Karpas-422 (cell line): ENCODE data around the gene FGFBP2. TPM values are rescaled to one million over a fixed set of nuclear protein-coding genes. Genes with fewer than 3 reads are reported as not detected.

Experiments
- DNase-seq: peaks from one replicate; pipeline ENCODE4 v3.0.0-alpha.2; 2015
- H2AFZ ChIP-seq: fragments of 200-600 bp; sonication (generic); 2 replicates; pipeline ENCODE4 v1.6.1; 2014; ENCODE audit warnings: antibody characterized with exemption, low read length, mixed read lengths
- H3K27ac ChIP-seq: fragments of 200-600 bp; sonication (generic); 2 replicates; pipeline ENCODE4 v1.5.1; 2014; ENCODE audit warnings: mild to moderate bottlenecking, low read length, moderate library complexity
- H3K27me3 ChIP-seq: fragments of 200-600 bp; sonication (generic); 2 replicates; pipeline ENCODE4 v1.6.1; 2014; ENCODE audit warnings: low read length, mixed read lengths
- H3K36me3 ChIP-seq: fragments of 200-600 bp; sonication (generic); 2 replicates; pipeline ENCODE4 v1.6.1; 2014; ENCODE audit warnings: low read length, mixed read lengths; ENCODE audit not compliant: insufficient read depth
- H3K4me1 ChIP-seq: fragments of 200-600 bp; sonication (generic); 2 replicates; pipeline ENCODE4 v1.6.1; 2014; ENCODE audit warnings: mild to moderate bottlenecking, low read length, mixed read lengths
- H3K4me2 ChIP-seq: fragments of 200-600 bp; sonication (generic); 2 replicates; pipeline ENCODE4 v1.6.1; 2014; ENCODE audit warnings: low read length, low read depth, mild to moderate bottlenecking; ENCODE audit not compliant: poor library complexity, severe bottlenecking
- H3K4me3 ChIP-seq: fragments of 200-600 bp; sonication (generic); 2 replicates; pipeline ENCODE4 v1.5.1; 2014; ENCODE audit warnings: mild to moderate bottlenecking, antibody characterized with exemption, low read length, mixed read lengths
- H3K79me2 ChIP-seq: fragments of 200-600 bp; sonication (generic); 2 replicates; pipeline ENCODE4 v1.6.1; 2014; ENCODE audit warnings: mild to moderate bottlenecking, low read length, mixed read lengths
- H3K9ac ChIP-seq: fragments of 200-600 bp; sonication (generic); 2 replicates; pipeline ENCODE4 v1.6.0; 2014; ENCODE audit warnings: low read length
- H3K9me2 ChIP-seq: fragments of 200-600 bp; sonication (generic), shearing (Covaris generic); replicated peaks from 2 replicates; pipeline ENCODE4 v1.6.0; 2014; ENCODE audit warnings: mild to moderate bottlenecking, low read length, moderate library complexity; ENCODE audit not compliant: insufficient read depth
- H3K9me3 ChIP-seq: fragments of 300-700, 200-600 bp; sonication (generic); 2 replicates; pipeline ENCODE4 v1.6.1; 2014; ENCODE audit warnings: low read length, mixed read lengths
- H4K20me1 ChIP-seq: fragments of 200-600 bp; sonication (generic); 2 replicates; pipeline ENCODE4 v1.6.1; 2014; ENCODE audit warnings: mild to moderate bottlenecking, antibody characterized with exemption, low read length, low read depth; ENCODE audit not compliant: insufficient read depth
- total RNA-seq: library from RNA; depleted of rRNA; stranded (reverse); fragments of >200 nt; shearing (Covaris generic); gene quantifications from 2 replicates; pipeline ENCODE4 v1.2.3, GENCODE V29; 2014; ENCODE audit warnings: low replicate concordance

FGFBP2 gene
- total RNA-seq, 1 experiment from 2014 or later, result not detected

DNA sequence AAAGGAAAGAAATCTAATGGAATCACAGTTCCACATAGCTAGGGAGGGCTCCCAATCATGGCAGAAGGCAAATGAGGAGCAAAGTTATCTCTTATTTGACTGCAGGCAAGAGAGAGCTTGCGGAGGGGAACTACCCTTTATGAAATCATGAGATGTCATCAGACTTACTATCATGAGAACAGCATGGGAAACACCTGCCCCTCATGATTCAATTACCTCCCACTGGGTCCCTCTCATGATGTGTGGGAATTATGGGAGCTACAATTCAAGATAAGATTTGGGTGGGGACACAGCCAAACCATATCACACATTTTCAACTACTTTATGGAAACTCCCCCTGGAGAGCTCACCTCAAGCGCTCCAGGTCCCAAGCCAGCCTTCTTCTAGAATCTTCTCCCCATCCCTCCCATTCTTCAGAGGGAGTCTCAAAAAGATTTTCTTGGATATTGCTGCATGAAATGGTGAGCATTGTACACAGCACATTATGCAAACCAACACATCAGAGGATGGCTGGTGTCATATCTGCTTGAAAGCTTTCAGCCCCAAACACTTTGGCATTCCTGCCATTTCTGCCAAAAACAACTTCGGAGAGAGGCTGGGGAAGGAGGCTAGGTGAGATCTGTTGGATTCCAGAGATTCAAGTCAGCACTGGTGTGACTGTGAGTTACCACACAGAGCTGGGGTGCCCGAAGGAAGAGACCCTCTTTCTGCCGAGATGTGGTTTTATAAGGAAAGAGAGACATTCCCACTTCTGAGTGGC lies 31.3 kb downstream of the FGFBP2 start:
- no peaks in the 10 kb centered on the region for H3K79me2 ChIP-seq

DNA sequence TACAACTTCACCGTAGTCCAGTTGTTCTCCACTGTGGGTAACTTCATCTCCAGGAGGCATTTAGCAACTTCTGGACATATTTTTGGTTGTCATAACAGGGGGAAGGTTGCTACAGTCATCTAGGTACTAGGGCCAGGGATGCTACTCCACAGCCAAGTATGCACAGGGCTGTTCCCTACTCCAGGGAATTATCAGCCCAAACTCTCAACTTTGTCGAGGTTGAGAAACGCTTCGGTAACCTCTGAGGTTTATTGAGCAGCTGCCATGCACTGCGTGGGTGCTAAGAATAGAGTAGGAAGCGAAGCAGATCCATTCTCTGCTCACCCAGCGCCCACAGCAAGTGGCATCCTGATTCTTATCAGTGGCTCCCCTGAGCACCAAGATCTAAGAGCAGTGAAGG lies 32.7 kb downstream of the FGFBP2 start:
- Histone ChIP-seq H2AFZ (peak overlapping the region; percentile 45), H3K9me3 (no peaks in the 10 kb centered on the region), H3K4me2 (peak overlapping the region; percentile 36), H3K9me2 (no peaks in the 10 kb centered on the region), H3K79me2 (no peaks in the 10 kb centered on the region), H4K20me1 (no peaks in the 10 kb centered on the region), H3K27me3 (no peaks in the 10 kb centered on the region), H3K9ac (no peak overlapping the region), H3K4me3 (no peak overlapping the region), H3K36me3 (no peaks in the 10 kb centered on the region), H3K4me1 (peaks cover 16% of the 10 kb centered on the region), H3K27ac (no peak overlapping the region)
- no peak for DNase-seq

More for the DNA sequence above, 31.3 kb downstream of the FGFBP2 start:
- Histone ChIP-seq H3K4me3 (no peak overlapping the region), H3K9ac (no peak overlapping the region), H3K27ac (no peak overlapping the region), H3K27me3 (no peaks in the 10 kb centered on the region), H3K36me3 (no peaks in the 10 kb centered on the region), H3K4me2 (no peak overlapping the region), H3K4me1 (peaks cover 16% of the 10 kb centered on the region), H3K9me2 (no peaks in the 10 kb centered on the region), H3K9me3 (no peaks in the 10 kb centered on the region), H4K20me1 (no peaks in the 10 kb centered on the region), H2AFZ (no peak overlapping the region)
- DNase-seq, result no peak

DNA sequence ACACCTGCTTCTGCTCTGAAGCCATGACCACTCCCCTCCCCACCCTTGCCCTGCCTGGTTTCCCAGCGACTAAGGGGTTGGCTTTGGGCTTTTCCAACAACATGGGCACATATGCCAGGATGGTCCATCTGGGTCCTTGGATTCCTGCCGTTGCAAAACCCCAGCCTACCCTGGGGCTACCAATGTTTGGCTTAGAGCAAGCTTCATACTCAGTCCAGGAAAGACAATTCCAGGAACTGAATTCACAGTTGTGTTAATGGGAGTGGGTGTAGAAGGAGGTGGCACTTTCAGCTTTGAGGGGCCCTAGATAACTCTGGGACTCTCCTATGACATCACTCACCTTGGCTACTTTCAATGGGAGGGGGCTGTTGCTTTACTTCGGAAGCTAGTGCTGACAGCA lies 33.4 kb downstream of the FGFBP2 start:
- H3K4me1 ChIP-seq, result peaks cover 16% of the 10 kb centered on the region
- no peak overlapping the region for H3K4me3 ChIP-seq
- H3K27ac ChIP-seq, result no peak overlapping the region
- H3K9me3 ChIP-seq, result no peaks in the 10 kb centered on the region
- no peak overlapping the region for H2AFZ ChIP-seq
- H4K20me1 ChIP-seq, result no peaks in the 10 kb centered on the region
- H3K36me3 ChIP-seq, result no peaks in the 10 kb centered on the region
- no peaks in the 10 kb centered on the region for H3K27me3 ChIP-seq
- H3K9me2 ChIP-seq, result no peaks in the 10 kb centered on the region
- H3K9ac ChIP-seq, result no peak overlapping the region
- no peak for DNase-seq
- no peak overlapping the region for H3K4me2 ChIP-seq
- no peaks in the 10 kb centered on the region for H3K79me2 ChIP-seq

DNA sequence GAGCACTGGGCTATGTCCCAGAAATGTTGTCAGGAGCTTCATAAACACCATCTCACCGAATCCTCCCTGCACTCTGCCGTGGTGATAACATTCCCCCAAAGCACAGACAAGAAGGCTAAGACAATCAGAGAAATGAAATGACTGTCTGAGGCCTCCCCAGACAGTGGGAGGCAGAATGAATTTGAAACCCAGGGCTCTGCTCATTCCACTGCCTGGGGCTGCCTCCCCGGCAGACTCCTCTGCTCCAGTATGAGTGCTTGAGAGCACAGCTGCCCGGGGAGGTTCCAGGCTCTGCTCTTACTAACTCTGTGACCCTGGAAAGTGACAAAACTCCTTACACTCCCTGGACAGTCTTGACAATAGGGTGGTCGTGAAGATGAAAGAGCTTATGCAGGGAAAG lies 34.1 kb downstream of the FGFBP2 start:
- Histone ChIP-seq H3K4me1 (peaks cover 16% of the 10 kb centered on the region), H3K9me3 (no peaks in the 10 kb centered on the region), H3K9ac (no peak overlapping the region), H2AFZ (no peak overlapping the region), H3K27ac (no peak overlapping the region), H3K9me2 (no peaks in the 10 kb centered on the region), H3K27me3 (no peaks in the 10 kb centered on the region), H3K79me2 (no peaks in the 10 kb centered on the region), H3K4me2 (no peak overlapping the region), H3K4me3 (no peak overlapping the region), H4K20me1 (no peaks in the 10 kb centered on the region), H3K36me3 (no peaks in the 10 kb centered on the region)
- DNase-seq, result no peak

DNA sequence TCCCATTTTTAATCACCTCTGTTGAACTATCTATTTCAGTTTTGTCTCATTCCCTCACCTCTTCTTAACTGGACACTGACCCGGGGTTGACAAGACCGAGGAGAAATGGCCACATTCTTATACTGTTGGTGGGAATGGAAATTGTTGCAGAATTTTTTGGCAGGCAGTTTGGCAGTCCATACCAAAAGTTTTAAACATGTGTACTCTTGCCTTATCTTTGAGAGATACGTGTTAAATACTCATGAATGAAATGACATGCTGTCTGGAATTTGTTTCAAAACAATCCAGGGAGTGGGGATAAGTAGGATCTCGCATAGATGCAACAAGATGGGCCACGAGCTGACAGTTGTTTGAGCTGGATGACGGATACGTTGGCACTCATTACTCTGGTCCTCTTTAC lies 36.5 kb downstream of the FGFBP2 start:
- Histone ChIP-seq H3K4me2 (no peak overlapping the region), H3K9me2 (no peaks in the 10 kb centered on the region), H3K4me1 (peaks cover 14% of the 10 kb centered on the region), H3K9ac (no peak overlapping the region), H4K20me1 (no peaks in the 10 kb centered on the region), H3K27me3 (no peaks in the 10 kb centered on the region), H2AFZ (no peak overlapping the region), H3K9me3 (no peaks in the 10 kb centered on the region), H3K79me2 (no peaks in the 10 kb centered on the region), H3K27ac (no peak overlapping the region), H3K4me3 (no peak overlapping the region), H3K36me3 (no peaks in the 10 kb centered on the region)
- no peak for DNase-seq

DNA sequence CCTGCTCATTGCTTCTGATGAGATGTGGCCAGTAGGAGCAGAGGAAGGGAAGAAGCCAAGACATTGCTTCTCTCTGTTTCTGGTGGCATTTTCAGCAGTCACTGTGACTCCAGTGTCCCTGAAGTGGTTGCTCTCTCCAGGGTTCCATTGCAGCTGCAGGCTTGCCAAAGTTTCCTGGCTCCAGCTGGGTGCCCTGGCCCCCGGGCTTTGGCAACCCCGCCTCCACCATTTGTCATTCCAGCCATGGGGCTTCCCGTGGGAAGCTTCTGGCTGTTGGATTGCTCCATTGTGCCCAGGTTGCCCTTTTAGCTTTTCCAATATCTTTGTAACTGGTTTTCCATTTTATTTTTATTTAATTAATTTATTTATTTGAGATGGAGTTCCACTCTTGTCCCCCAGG lies 37.1 kb downstream of the FGFBP2 start:
- H3K79me2 ChIP-seq, result no peaks in the 10 kb centered on the region
- no peaks in the 10 kb centered on the region for H4K20me1 ChIP-seq
- no peaks in the 10 kb centered on the region for H3K9me2 ChIP-seq
- no peaks in the 10 kb centered on the region for H3K27me3 ChIP-seq
- no peaks in the 10 kb centered on the region for H3K36me3 ChIP-seq
- no peak overlapping the region for H3K4me2 ChIP-seq
- no peak overlapping the region for H3K9ac ChIP-seq
- no peak overlapping the region for H3K27ac ChIP-seq
- H2AFZ ChIP-seq, result no peak overlapping the region
- H3K4me1 ChIP-seq, result peaks cover 13% of the 10 kb centered on the region
- no peak for DNase-seq
- H3K4me3 ChIP-seq, result no peak overlapping the region
- no peaks in the 10 kb centered on the region for H3K9me3 ChIP-seq

DNA sequence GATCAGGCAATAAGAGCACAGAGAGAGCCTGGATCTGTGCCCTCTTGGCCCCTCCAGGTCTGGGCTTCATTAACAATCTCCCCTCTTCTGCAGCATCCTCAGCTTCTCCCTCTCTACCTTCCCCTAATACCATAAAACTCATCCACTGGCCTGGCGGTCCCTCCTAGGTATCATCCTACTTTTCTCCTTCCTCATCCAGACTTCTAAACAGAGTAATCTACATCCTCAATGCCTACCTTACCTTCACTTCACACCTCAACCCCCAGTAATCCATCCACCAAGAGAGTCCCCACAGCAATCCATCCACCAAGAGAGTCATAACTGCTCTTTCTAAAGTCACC lies 41.4 kb downstream of the FGFBP2 start:
- no peaks in the 10 kb centered on the region for H3K9me3 ChIP-seq
- no peaks in the 10 kb centered on the region for H4K20me1 ChIP-seq
- H3K36me3 ChIP-seq, result no peaks in the 10 kb centered on the region
- H3K27ac ChIP-seq, result no peak overlapping the region
- no peak overlapping the region for H3K9ac ChIP-seq
- H2AFZ ChIP-seq, result no peak overlapping the region
- DNase-seq, result no peak
- no peak overlapping the region for H3K4me3 ChIP-seq
- no peaks in the 10 kb centered on the region for H3K27me3 ChIP-seq
- no peaks in the 10 kb centered on the region for H3K79me2 ChIP-seq
- H3K9me2 ChIP-seq, result no peaks in the 10 kb centered on the region
- H3K4me1 ChIP-seq, result no peaks in the 10 kb centered on the region
- H3K4me2 ChIP-seq, result no peak overlapping the region

DNA sequence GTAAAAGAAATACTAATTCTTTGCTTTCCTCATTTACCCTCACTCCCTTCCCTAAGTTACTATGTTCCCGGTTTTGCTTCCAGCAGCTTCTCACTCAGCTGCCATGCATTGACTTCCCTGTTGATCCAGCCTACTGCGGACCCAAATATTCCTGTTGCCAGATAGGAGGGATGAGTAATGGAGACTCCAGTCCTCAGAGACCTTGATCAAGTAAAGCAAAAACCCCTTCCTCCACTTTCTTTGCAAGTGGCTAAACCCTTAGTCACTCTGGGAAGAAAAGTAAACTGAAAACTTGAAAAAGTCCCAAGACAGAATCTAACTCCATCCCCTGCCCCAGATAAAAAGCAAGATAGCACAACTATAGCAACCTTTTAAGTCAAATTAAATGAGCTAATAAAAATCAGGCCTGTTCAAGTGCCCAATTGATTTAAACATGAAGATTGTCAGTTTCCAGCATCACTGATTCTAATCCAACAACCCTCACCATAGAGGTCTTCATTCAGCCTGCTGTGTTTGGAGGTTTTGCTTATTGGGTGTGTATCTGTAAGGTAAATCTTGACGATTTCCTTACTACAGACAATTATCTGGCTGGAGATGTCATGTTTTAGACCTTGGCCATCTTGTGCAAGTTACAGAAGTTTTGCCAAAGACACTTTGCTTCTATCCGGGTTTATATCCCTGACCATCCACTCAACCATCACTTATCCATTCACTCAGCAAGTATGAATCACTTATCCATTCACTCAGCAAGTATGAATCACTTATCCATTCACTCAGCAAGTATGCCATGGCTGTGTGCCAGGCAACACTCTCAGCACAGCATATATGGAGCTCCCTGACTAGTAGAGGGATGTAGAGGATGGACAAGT lies 42.0 kb downstream of the FGFBP2 start:
- no peak for DNase-seq
- Histone ChIP-seq H2AFZ (no peak overlapping the region), H4K20me1 (no peaks in the 10 kb centered on the region), H3K79me2 (no peaks in the 10 kb centered on the region), H3K27me3 (no peaks in the 10 kb centered on the region), H3K9ac (no peak overlapping the region), H3K9me2 (no peaks in the 10 kb centered on the region), H3K27ac (no peak overlapping the region), H3K9me3 (no peaks in the 10 kb centered on the region), H3K36me3 (no peaks in the 10 kb centered on the region), H3K4me2 (no peak overlapping the region), H3K4me3 (no peak overlapping the region), H3K4me1 (no peaks in the 10 kb centered on the region)
